ENCODE measurements around the gene CLCC1.

The CLCC1 gene

GRCh38 chr1:108955881-108956280 lies 7.4 kb downstream of the CLCC1 start:
- peak; percentile 92 for DNase-seq

GRCh38 chr1:108955111-108955510 lies 8.2 kb downstream of the CLCC1 start:
- Histone ChIP-seq H3K9me3 (ENCODE audit: severe bottlenecking) (no peaks in the 10 kb centered on the region), H3K27ac (peak overlapping the region; percentile 70), H3K36me3 (peaks cover 26% of the 10 kb centered on the region), H3K4me3 (ENCODE audit: low read depth, low read length) (no peak overlapping the region), H3K27me3 (ENCODE audit: insufficient read depth, low read depth, severe bottlenecking) (no peaks in the 10 kb centered on the region)
- TF ChIP-seq CTCF (IDR thresholded peaks at IDR 0.05; ENCODE audit: low read depth, low read length) = no peak
- no peak for DNase-seq

More at GRCh38 chr1:108955881-108956280, 7.4 kb downstream of the CLCC1 start:
- TF ChIP-seq CTCF (IDR thresholded peaks at IDR 0.05; ENCODE audit: low read depth, low read length) = no peak
- H3K9me3 ChIP-seq (ENCODE audit: severe bottlenecking) = no peaks in the 10 kb centered on the region
- H3K27me3 ChIP-seq (ENCODE audit: insufficient read depth, low read depth, severe bottlenecking) = no peaks in the 10 kb centered on the region
- H3K27ac ChIP-seq = peak overlapping the region; percentile 70
- peaks cover 28% of the 10 kb centered on the region for H3K36me3 ChIP-seq
- H3K4me3 ChIP-seq (ENCODE audit: low read depth, low read length) = no peak overlapping the region

- no peak overlapping the region for H3K27ac ChIP-seq
- TF ChIP-seq CTCF (IDR thresholded peaks at IDR 0.05; ENCODE audit: low read depth, low read length) = no peak
- no peaks in the 10 kb centered on the region for H3K27me3 ChIP-seq (ENCODE audit: insufficient read depth, low read depth, severe bottlenecking)
- H3K9me3 ChIP-seq (ENCODE audit: severe bottlenecking) = no peaks in the 10 kb centered on the region
- H3K36me3 ChIP-seq = peaks cover 24% of the 10 kb centered on the region
- no peak overlapping the region for H3K4me3 ChIP-seq (ENCODE audit: low read depth, low read length)
- DNase-seq = no peak
Observed at GRCh38 chr1:108953452-108953851, 9.8 kb downstream of the CLCC1 start.

GRCh38 chr1:108951242-108951641 lies 12.0 kb downstream of the CLCC1 start:
- H3K4me3 ChIP-seq (ENCODE audit: low read depth, low read length) = no peak overlapping the region
- H3K27me3 ChIP-seq (ENCODE audit: insufficient read depth, low read depth, severe bottlenecking) = no peaks in the 10 kb centered on the region
- no peak for TF ChIP-seq CTCF (IDR thresholded peaks at IDR 0.05; ENCODE audit: low read depth, low read length)
- no peaks in the 10 kb centered on the region for H3K9me3 ChIP-seq (ENCODE audit: severe bottlenecking)
- H3K27ac ChIP-seq = no peak overlapping the region
- no peak for DNase-seq
- peaks cover 36% of the 10 kb centered on the region for H3K36me3 ChIP-seq

GRCh38 chr1:108949044-108949443 lies 14.2 kb downstream of the CLCC1 start:
- no peaks in the 10 kb centered on the region for H3K27me3 ChIP-seq (ENCODE audit: insufficient read depth, low read depth, severe bottlenecking)
- no peak for DNase-seq
- peaks cover 40% of the 10 kb centered on the region for H3K36me3 ChIP-seq
- H3K27ac ChIP-seq = no peak overlapping the region
- H3K9me3 ChIP-seq (ENCODE audit: severe bottlenecking) = no peaks in the 10 kb centered on the region
- TF ChIP-seq CTCF (IDR thresholded peaks at IDR 0.05; ENCODE audit: low read depth, low read length) = no peak
- H3K4me3 ChIP-seq (ENCODE audit: low read depth, low read length) = no peak overlapping the region

GRCh38 chr1:108947871-108948525 lies 15.3 kb downstream of the CLCC1 start:
- no peak overlapping the region for H3K27ac ChIP-seq
- H3K36me3 ChIP-seq = peaks cover 45% of the 10 kb centered on the region
- H3K4me3 ChIP-seq (ENCODE audit: low read depth, low read length) = no peak overlapping the region
- TF ChIP-seq CTCF (IDR thresholded peaks at IDR 0.05; ENCODE audit: low read depth, low read length) = no peak
- no peak for DNase-seq
- H3K27me3 ChIP-seq (ENCODE audit: insufficient read depth, low read depth, severe bottlenecking) = no peaks in the 10 kb centered on the region
- no peaks in the 10 kb centered on the region for H3K9me3 ChIP-seq (ENCODE audit: severe bottlenecking)

Data from WERI-Rb-1 (cell line).